Activated CD8-positive, alpha-beta memory T cell treated with anti-CD3 and anti-CD28 coated beads, Interleukin-2, amount 10 ng/mL, durations not matched to agents 7 days and 5 days (primary cell): ENCODE measurements around the gene EED. TPM values are rescaled to one million over a fixed set of nuclear protein-coding genes. Genes with fewer than 3 reads are reported as not detected.
A peak's percentile ranks its signal among the peaks of the same experiment; 100 is the strongest.

Experiments
- ATAC-seq: fragments of 150-1000 bp; cut with Tn5 transposase; one replicate; pipeline ENCODE4 v1.10.0; 2021; ENCODE audit warnings: moderate library complexity
- CTCF ChIA-PET: fragments of 350-600 bp; sonication (Branson Sonifier 250); formaldehyde crosslinking; loops from one replicate; lab custom pipeline; 2021; ENCODE audit warnings: antibody characterized with exemption; lab: Charles Lee
- DNase-seq: peaks from one replicate; pipeline ENCODE4 v3.0.0-alpha.2; 2020
- H3K27ac Mint-ChIP-seq: one replicate; pipeline ENCODE4 v1.8.0; 2021; ENCODE audit warnings: mild to moderate bottlenecking, mixed read lengths
- H3K27me3 Mint-ChIP-seq: one replicate; pipeline ENCODE4 v1.8.0; 2021; ENCODE audit warnings: mixed read lengths
- H3K36me3 Mint-ChIP-seq: one replicate; pipeline ENCODE4 v1.8.0; 2021; ENCODE audit warnings: mild to moderate bottlenecking, mixed read lengths
- H3K4me1 Mint-ChIP-seq: one replicate; pipeline ENCODE4 v1.8.0; 2021; ENCODE audit warnings: mixed read lengths
- H3K4me3 Mint-ChIP-seq: one replicate; pipeline ENCODE4 v1.8.0; 2021; ENCODE audit warnings: mild to moderate bottlenecking, moderate library complexity, mixed read lengths
- H3K9me3 Mint-ChIP-seq: one replicate; pipeline ENCODE4 v1.8.0; 2022; ENCODE audit warnings: low read depth, mixed read lengths
- total RNA-seq, 2 experiments: library from RNA; stranded (reverse); gene quantifications; one replicate each; pipeline ENCODE4 v1.2.3, GENCODE V29; 2021

The EED gene, protein sequence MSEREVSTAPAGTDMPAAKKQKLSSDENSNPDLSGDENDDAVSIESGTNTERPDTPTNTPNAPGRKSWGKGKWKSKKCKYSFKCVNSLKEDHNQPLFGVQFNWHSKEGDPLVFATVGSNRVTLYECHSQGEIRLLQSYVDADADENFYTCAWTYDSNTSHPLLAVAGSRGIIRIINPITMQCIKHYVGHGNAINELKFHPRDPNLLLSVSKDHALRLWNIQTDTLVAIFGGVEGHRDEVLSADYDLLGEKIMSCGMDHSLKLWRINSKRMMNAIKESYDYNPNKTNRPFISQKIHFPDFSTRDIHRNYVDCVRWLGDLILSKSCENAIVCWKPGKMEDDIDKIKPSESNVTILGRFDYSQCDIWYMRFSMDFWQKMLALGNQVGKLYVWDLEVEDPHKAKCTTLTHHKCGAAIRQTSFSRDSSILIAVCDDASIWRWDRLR
- 100 to 1,000 TPM in 1 of 2 experiments, 10 to 100 TPM in 1; 50.1 to 102 TPM for total RNA-seq

- H3K4me3 Mint-ChIP-seq = no peak within 1 kb of the TSS
Observed at GRCh38 chr11:86244522-86245368, at the start of gene EED. EED (plus strand) TSS chr11:86244753; CDS start chr11:86245230, 477 bp downstream.

DNA sequence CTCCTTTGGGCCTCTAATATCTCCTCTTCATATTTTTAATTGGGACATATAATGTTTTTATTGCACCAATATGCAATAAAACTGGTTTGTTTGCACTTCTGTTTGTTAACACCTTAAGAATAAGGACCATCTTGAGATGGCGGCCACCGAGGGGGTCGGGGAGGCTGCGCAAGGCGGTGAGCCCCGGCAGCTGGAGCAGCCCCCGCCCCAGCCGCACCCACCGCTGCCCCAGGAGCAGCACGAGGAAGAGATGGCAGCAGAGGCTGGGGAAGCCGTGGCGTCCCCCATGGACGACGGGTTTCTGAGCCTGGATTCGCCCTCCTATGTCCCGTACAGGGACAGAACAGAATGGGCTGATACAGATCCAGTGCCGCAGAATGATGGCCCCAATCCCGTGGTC lies 49.6 kb upstream of the EED start:
- Mint-ChIP-seq H3K4me3 (no peak overlapping the region), H3K9me3 (no peaks in the 10 kb centered on the region), H3K27me3 (no peaks in the 10 kb centered on the region), H3K27ac (no peak overlapping the region), H3K36me3 (peaks cover 10% of the 10 kb centered on the region), H3K4me1 (peaks cover 18% of the 10 kb centered on the region)
- CTCF ChIA-PET = interaction anchor here (1.3 to 2.7 kb wide), 9 partner anchors 7 to 340 kb away, joined by 4 to 61 read pairs (median 9); partner anchors contain the start of gene CCDC83
- no peak for ATAC-seq
- no peak for DNase-seq

More at GRCh38 chr11:86244522-86245368, at the start of gene EED:
- CTCF ChIA-PET = interaction anchor here (0.7 to 2.8 kb wide), 4 partner anchors 42 to 561 kb away, joined by 3 to 10 read pairs (median 4); no protein-coding TSS in a partner anchor
- ATAC-seq (peak; percentile 85), DNase-seq (peak; percentile 97)
- H3K27me3 Mint-ChIP-seq = no peaks in the 10 kb centered on the region
- H3K36me3 Mint-ChIP-seq = peaks cover 3% of the 10 kb centered on the region
- no peak within 1 kb of the TSS for H3K27ac Mint-ChIP-seq
- H3K4me1 Mint-ChIP-seq = peaks cover 49% of the 10 kb centered on the region
- no peaks in the 10 kb centered on the region for H3K9me3 Mint-ChIP-seq

- Mint-ChIP-seq H3K9me3 (no peaks in the 10 kb centered on the region), H3K27me3 (no peaks in the 10 kb centered on the region), H3K36me3 (peaks cover 5% of the 10 kb centered on the region), H3K4me3 (no peak overlapping the region), H3K4me1 (peaks cover 18% of the 10 kb centered on the region), H3K27ac (no peak overlapping the region)
- DNase-seq (no peak), ATAC-seq (no peak)
- CTCF ChIA-PET = interaction anchor here (0.8 to 2.0 kb wide), 8 partner anchors 11 to 342 kb away, joined by 3 to 12 read pairs (median 3); no protein-coding TSS in a partner anchor
Observed at GRCh38 chr11:86196085-86196696, 48.4 kb upstream of the EED start.

DNA sequence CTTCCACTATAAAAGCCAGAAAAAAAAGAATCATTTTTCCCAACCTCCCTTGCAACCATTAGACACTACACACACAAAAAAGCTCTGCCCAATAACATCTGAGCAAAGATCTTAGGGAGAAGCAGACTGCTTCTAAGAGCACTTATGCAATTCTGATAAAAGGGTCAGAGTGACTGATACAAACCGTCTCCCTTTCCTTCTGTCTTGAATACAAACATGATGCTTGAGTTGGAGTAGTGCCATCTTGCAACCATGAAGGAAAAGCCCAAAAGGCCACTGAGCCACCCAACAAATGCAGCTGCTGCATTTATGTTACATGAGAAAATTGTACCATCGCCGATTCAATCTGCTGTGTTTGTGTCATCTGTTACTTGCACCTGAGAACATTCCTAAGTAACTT lies 47.6 kb upstream of the EED start:
- CTCF ChIA-PET = interaction anchor here (0.8 to 2.0 kb wide), 7 partner anchors 11 to 342 kb away, joined by 3 to 6 read pairs (median 3); no protein-coding TSS in a partner anchor
- no peaks in the 10 kb centered on the region for H3K27me3 Mint-ChIP-seq
- peaks cover 3% of the 10 kb centered on the region for H3K36me3 Mint-ChIP-seq
- no peak overlapping the region for H3K27ac Mint-ChIP-seq
- H3K9me3 Mint-ChIP-seq = no peaks in the 10 kb centered on the region
- H3K4me3 Mint-ChIP-seq = no peak overlapping the region
- ATAC-seq (no peak), DNase-seq (no peak)
- H3K4me1 Mint-ChIP-seq = peaks cover 18% of the 10 kb centered on the region

DNA sequence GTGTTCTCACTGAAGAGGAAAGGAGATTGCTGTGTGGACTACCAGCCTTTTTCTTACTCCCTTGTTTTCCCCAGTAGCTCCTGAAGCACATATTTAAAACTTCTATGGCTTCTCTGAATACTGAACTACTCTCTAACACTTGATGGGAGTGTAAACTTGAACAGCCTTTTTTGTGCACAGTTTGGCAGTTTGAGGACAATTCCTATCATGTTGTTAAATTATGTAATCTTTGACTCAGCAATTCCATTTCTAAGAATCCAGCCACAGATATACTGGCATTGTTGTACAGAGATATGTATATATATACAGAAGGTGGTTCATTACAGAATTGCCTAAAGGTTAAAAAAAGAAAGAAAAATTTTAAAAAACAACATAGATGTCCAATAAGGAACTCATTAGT lies 47.1 kb upstream of the EED start:
- DNase-seq (no peak), ATAC-seq (no peak)
- Mint-ChIP-seq H3K4me1 (peaks cover 17% of the 10 kb centered on the region), H3K36me3 (peaks cover 3% of the 10 kb centered on the region), H3K9me3 (no peaks in the 10 kb centered on the region), H3K27me3 (no peaks in the 10 kb centered on the region), H3K27ac (no peak overlapping the region), H3K4me3 (no peak overlapping the region)
- CTCF ChIA-PET = interaction anchor here (1.2 to 1.3 kb wide), 2 partner anchors 38 to 343 kb away, joined by 3 to 4 read pairs; no protein-coding TSS in a partner anchor

DNA sequence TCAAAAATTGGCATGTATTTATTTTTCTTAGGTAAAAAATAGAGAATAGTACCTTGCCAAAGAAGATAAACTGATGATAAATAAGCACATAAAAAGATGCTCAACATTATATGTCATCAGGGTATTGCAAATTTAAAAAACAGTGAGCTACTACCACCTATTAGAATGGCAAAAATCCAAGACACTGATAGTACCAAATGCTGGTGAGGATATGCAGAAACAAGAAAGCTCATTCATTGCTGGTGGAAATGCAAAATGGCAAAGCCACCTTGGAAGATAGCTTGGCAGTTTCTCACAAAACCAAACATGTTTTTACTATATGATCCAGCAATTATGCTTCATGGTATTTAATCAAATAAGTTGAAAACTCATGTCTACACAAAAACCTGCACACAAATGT lies 46.4 kb upstream of the EED start:
- Mint-ChIP-seq H3K36me3 (peaks cover 2% of the 10 kb centered on the region), H3K9me3 (no peaks in the 10 kb centered on the region), H3K27me3 (no peaks in the 10 kb centered on the region), H3K4me3 (no peak overlapping the region), H3K4me1 (peaks cover 10% of the 10 kb centered on the region), H3K27ac (no peak overlapping the region)
- no peak for DNase-seq
- CTCF ChIA-PET = interaction anchor here (0.9 to 1.7 kb wide), 4 partner anchors 10 to 131 kb away, joined by 3 to 5 read pairs (median 4); no protein-coding TSS in a partner anchor
- no peak for ATAC-seq

DNA sequence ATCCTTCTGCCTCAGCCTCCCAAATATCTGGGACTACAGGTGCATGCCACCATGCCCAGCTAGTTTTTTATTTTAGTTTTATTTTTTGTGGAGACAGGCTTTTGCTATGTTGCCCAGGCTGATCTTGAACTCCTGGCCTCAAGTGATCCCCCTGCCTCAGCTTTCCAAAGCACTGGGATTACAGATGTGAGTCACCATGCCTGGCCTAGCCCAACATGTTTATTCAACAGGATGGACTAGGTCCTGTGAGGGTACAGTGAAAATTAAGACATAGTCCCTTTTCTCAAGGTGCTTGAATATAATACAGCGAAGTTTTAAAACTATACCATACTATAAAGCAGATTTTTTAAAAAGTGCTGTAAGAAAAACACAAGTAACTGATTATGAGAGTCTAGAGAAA lies 45.2 kb upstream of the EED start:
- CTCF ChIA-PET = interaction anchor here (0.7 to 3.3 kb wide), 4 partner anchors 9 to 158 kb away, joined by 3 to 13 read pairs (median 4); partner anchors contain the start of gene PICALM
- Mint-ChIP-seq H3K36me3 (peaks cover 2% of the 10 kb centered on the region), H3K27me3 (no peaks in the 10 kb centered on the region), H3K27ac (no peak overlapping the region), H3K4me1 (peaks cover 4% of the 10 kb centered on the region), H3K9me3 (no peaks in the 10 kb centered on the region), H3K4me3 (no peak overlapping the region)
- DNase-seq (no peak), ATAC-seq (no peak)

DNA sequence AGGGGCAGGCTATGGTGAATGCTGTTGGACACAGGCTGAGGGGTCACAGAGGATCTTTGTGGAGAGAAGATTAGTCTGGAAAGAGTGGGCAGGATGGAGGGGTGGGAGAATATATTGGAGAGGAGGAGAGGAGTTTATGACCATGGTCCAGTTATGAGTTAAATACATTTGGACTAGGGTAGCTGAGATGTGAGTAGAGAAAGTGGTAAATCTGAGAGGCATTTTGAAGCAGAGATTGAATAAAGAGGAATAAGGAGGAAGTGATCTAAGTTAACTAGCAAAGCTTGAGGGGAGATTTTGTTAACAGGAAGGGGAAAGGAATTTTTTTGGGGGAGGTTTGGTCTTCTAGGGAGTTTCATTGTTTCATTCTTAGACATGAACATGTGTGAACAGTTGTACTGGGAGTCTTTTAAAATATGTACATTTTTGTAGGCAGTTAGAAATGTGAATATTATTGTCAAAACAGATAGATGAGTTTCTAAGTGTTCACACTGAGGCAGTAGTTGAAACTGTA lies 43.1 kb upstream of the EED start:
- Mint-ChIP-seq H3K4me1 (peaks cover 4% of the 10 kb centered on the region), H3K36me3 (peaks cover 2% of the 10 kb centered on the region), H3K4me3 (no peak overlapping the region), H3K27me3 (no peaks in the 10 kb centered on the region), H3K27ac (no peak overlapping the region), H3K9me3 (no peaks in the 10 kb centered on the region)
- ATAC-seq (no peak), DNase-seq (no peak)
- CTCF ChIA-PET = interaction anchor here (1.1 to 3.3 kb wide), 11 partner anchors 8 to 226 kb away, joined by 3 to 23 read pairs (median 5); partner anchors contain the start of gene PICALM

DNA sequence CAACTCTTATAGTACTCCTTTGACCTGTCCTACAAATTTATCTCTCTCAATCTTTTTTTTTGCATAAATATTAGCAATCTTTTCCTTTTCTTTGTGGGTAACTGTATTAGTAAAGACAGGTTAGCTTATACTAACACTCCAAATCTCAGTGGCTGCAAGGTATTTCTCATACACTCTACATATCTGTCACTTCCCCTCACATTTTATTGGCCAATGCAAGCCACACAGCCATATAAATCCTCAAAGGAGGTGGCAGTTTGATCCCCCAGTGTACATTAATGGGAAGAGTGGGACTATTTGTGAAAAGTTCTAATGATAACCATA lies 42.6 kb upstream of the EED start:
- Mint-ChIP-seq H3K9me3 (no peaks in the 10 kb centered on the region), H3K36me3 (peaks cover 2% of the 10 kb centered on the region), H3K4me1 (peaks cover under 1% of the 10 kb centered on the region), H3K27ac (no peak overlapping the region), H3K27me3 (no peaks in the 10 kb centered on the region), H3K4me3 (no peak overlapping the region)
- ATAC-seq (peak; percentile 81), DNase-seq (peak; percentile 57)
- CTCF ChIA-PET = interaction anchor here (0.9 to 3.3 kb wide), 12 partner anchors 8 to 226 kb away, joined by 3 to 23 read pairs (median 5); partner anchors contain the start of gene PICALM

DNA sequence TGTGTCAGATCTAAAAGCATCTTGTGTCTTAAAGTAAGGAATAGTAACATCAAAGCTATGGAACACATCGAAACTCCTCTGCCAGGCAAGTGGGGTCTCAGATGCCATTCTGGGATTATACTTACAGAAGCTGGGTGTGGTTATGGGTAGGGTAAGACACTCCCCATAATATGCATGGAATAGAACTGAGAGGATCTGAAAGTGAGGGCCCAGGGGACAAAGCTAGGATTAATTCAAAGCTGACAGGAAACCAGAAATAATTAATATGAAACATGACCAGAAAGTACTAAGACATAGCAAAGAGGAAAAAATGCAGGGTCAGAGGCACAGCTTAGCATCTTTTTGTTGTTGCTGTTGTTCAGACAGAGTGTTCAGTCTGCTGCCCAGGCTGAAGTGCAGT lies 40.2 kb upstream of the EED start:
- DNase-seq (no peak), ATAC-seq (no peak)
- Mint-ChIP-seq H3K36me3 (peaks cover 2% of the 10 kb centered on the region), H3K4me1 (no peaks in the 10 kb centered on the region), H3K27ac (no peak overlapping the region), H3K4me3 (no peak overlapping the region), H3K9me3 (no peaks in the 10 kb centered on the region), H3K27me3 (no peaks in the 10 kb centered on the region)
- CTCF ChIA-PET = interaction anchor here (0.8 to 2.4 kb wide), 8 partner anchors 11 to 162 kb away, joined by 3 to 16 read pairs (median 7); partner anchors contain the start of gene PICALM

DNA sequence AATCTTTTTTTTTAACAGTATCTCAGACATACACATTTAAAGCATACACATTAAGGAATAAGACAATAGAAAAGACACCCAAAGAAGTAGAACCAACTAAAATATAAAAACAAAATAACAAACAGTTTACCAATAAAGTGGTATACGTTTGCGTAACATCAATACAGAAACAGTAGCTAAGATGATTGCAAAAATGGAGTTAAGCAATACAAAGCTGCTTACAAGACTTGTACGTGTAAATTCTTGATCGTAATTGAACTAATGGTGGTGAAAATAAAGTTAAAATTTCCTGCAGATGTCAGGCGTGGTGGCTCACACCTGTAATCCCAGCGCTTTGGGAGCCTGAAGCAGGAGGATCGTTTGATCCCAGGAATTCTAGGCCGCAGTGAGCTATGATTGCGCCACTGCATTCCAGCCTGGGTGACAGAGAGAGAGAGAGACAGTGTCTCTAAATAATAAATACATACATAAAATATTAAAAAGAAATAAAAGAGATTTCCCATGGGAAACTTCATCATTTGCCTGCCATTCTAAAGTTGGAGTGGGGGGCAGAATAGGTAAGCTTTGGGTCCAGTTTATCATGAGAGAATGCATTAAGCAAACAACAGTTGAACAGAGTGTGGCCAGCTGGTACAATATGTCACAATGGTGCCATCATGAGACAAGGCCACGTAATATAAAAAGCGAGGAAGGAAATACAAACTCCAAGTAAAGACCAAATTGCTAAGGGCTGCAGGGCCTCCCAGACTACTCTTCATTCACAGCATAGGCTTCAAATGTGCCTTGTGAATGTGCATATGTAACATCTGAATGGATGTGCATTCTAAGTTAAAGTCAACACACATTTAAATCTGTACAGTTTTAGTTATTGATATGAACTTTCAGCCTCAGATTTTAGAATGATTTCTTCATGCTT lies 38.9 kb upstream of the EED start:
- Mint-ChIP-seq H3K4me1 (no peaks in the 10 kb centered on the region), H3K27ac (no peak overlapping the region), H3K4me3 (no peak overlapping the region), H3K9me3 (no peaks in the 10 kb centered on the region), H3K27me3 (no peaks in the 10 kb centered on the region), H3K36me3 (no peaks in the 10 kb centered on the region)
- no peak for DNase-seq
- CTCF ChIA-PET = interaction anchor here (1.3 to 2.4 kb wide), 5 partner anchors 10 to 164 kb away, joined by 3 to 16 read pairs (median 5); no protein-coding TSS in a partner anchor
- no peak for ATAC-seq
